Gastrocnemius medialis (tissue), 4 donors: ENCODE data around the gene EGLN2. TPM values are rescaled to one million over a fixed set of nuclear protein-coding genes. Genes with fewer than 3 reads are reported as not detected.
A peak's percentile ranks its signal among the peaks of the same experiment; 100 is the strongest.

ENCODE experiments used
- ATAC-seq, 2 donors: fragments of 150-250 bp; one replicate each; pipeline ENCODE4 v1.9.1; 2016
- DNase-seq, 2 donors: peaks; one replicate each; pipeline ENCODE4 v3.0.0-alpha.2; 2019
- H3K27ac ChIP-seq, 4 donors: fragments of 200-600 bp; sonication (generic); 1 replicate in 1 of 4; 2 replicates in 3 of 4; pipeline ENCODE4 v1.5.1; 2016 to 2018; ENCODE audit warnings: mild to moderate bottlenecking in 2 of 4, moderate library complexity in 1 of 4
- H3K27me3 ChIP-seq, 3 donors: fragments of 200-600 bp; sonication (generic) in 2 of 3; 1 replicate in 1 of 3; 2 replicates in 2 of 3; pipeline versions ENCODE4 v1.5.1 to v1.6.0; 2016 to 2019; ENCODE audit warnings: mild to moderate bottlenecking in 1 of 3, moderate library complexity in 1 of 3
- H3K36me3 ChIP-seq, 2 donors: fragments of 200-600 bp; sonication (generic) in 1 of 2; one replicate each; pipeline ENCODE4 v1.5.1; 2017 to 2018
- H3K4me1 ChIP-seq, 2 donors: fragments of 200-600 bp; sonication (generic) in 1 of 2; one replicate each; pipeline ENCODE4 v1.5.1; 2016 to 2017; ENCODE audit warnings: mild to moderate bottlenecking in 2 of 2
- H3K4me3 ChIP-seq, 4 donors: fragments of 200-600 bp; sonication (generic) in 3 of 4; 1 replicate in 1 of 4; 2 replicates in 3 of 4; pipeline ENCODE4 v1.5.1; 2016 to 2019; ENCODE audit warnings: mild to moderate bottlenecking in 2 of 4
- H3K9me3 ChIP-seq, 3 donors: fragments of 200-600 bp; sonication (generic) in 2 of 3; 1 replicate in 1 of 3; 2 replicates in 2 of 3; pipeline ENCODE4 v1.5.1; 2016 to 2019
- CTCF ChIP-seq, 5 experiments: fragments of 450-650 bp in 3 of 5; fragments of 200-600 bp in 2 of 5; sonication (generic) in 2 of 5; IDR thresholded peaks in 4 of 5; conservative IDR thresholded peaks in 1 of 5; 1 replicate in 4 of 5; 2 replicates in 1 of 5; pipeline ENCODE4 v1.5.1; 2016 to 2019; ENCODE audit warnings: antibody characterized with exemption in 5 of 5, mild to moderate bottlenecking in 3 of 5, moderate library complexity in 3 of 5
- POLR2A ChIP-seq, 2 donors: fragments of 450-650 bp; IDR thresholded peaks; one replicate each; pipeline ENCODE4 v1.6.1; 2017; ENCODE audit warnings: antibody characterized with exemption in 2 of 2, mild to moderate bottlenecking in 2 of 2, moderate library complexity in 2 of 2
- in situ Hi-C, 4 donors: fragments of 200-750 bp; cut with MboI; loops; one replicate each; pipeline versions ENCODE4 v1.15.0 to v1.8.0; 2017; ENCODE audit warnings: low sequenced_read_pairs in 4 of 4
- intact Hi-C: fragments of 100-400 bp; cut with DNase I; formaldehyde crosslinking; loops from one replicate; pipeline ENCODE4 v1.15.1; 2023; ENCODE audit warnings: low total_unique reads
- total RNA-seq, 4 donors: library from RNA; depleted of rRNA; stranded (reverse); fragments of >200 nt; gene quantifications; one replicate each; pipeline versions ENCODE4 v1.1.0 to v1.2.3, GENCODE V29; 2016

The EGLN2 gene
- total RNA-seq, 4 donors from 2014 or later = 42.7 to 56.6 (median 47.9) TPM

- in situ Hi-C loops (no loop called here), intact Hi-C loops (no loop called here)
- peaks cover 7 to 14% of the 10 kb centered on the region in 2 donors for H3K4me1 ChIP-seq
- no peak for TF ChIP-seq POLR2A (IDR thresholded peaks at IDR 0.05)
- TF ChIP-seq CTCF (IDR thresholded peaks at IDR 0.05 in 4 of 5, conservative IDR thresholded peaks at IDR 0.05 in 1 of 5) = no peak
- no peaks in the 10 kb centered on the region for H3K27me3 ChIP-seq
- no peaks in the 10 kb centered on the region for H3K9me3 ChIP-seq
- peak overlapping the region; percentile 93 to 99 (median 98) for H3K27ac ChIP-seq
- peak overlapping the region; percentile 73 to 93 (median 84) for H3K4me3 ChIP-seq
- ATAC-seq (no peak), DNase-seq (no peak)
- H3K36me3 ChIP-seq = no peaks in the 10 kb centered on the region
These were observed 21.4 kb upstream of the EGLN2 start for GRCh38 chr19:40777645-40777936.

GRCh38 chr19:40777937-40778705 lies 20.9 kb upstream of the EGLN2 start, which contains the start of gene RAB4B:
Gene RAB4B, plus strand, starts transcription at chr19:40778247. Its CDS starts 129 bp downstream, at chr19:40778376.
- in situ Hi-C loops = no loop called here
- Histone ChIP-seq H3K27ac (peak within 1 kb of the TSS; percentile 93 to 99 (median 98)), H3K9me3 (no peaks in the 10 kb centered on the region), H3K27me3 (no peaks in the 10 kb centered on the region), H3K36me3 (no peaks in the 10 kb centered on the region), H3K4me1 (peaks cover 7 to 14% of the 10 kb centered on the region in 2 donors), H3K4me3 (peak within 1 kb of the TSS; percentile 79 to 93 (median 89))
- DNase-seq (peak; percentile 100), ATAC-seq (peak; percentile 92)
- peak; percentile 76 to 81 for TF ChIP-seq POLR2A (IDR thresholded peaks at IDR 0.05)
- TF ChIP-seq CTCF (IDR thresholded peaks at IDR 0.05 in 4 of 5, conservative IDR thresholded peaks at IDR 0.05 in 1 of 5) = peak in 2 of 5 experiments; percentile 25 to 27
- intact Hi-C loops = loop anchor here (1.0 kb wide), 4 partner anchors 20 to 63 kb away; partner anchors contain the start of gene SNRPA

GRCh38 chr19:40778706-40779284 lies 20.2 kb upstream of the EGLN2 start:
- H3K4me1 ChIP-seq = peaks cover 7 to 14% of the 10 kb centered on the region in 2 donors
- H3K4me3 ChIP-seq = peak overlapping the region; percentile 79 to 93 (median 89)
- no peak for DNase-seq
- in situ Hi-C loops (no loop called here), intact Hi-C loops (loop anchor here (1.0 kb wide), 4 partner anchors 20 to 63 kb away; partner anchors contain the start of gene SNRPA)
- TF ChIP-seq CTCF (IDR thresholded peaks at IDR 0.05 in 4 of 5, conservative IDR thresholded peaks at IDR 0.05 in 1 of 5) (no peak), POLR2A (IDR thresholded peaks at IDR 0.05) (no peak)
- no peaks in the 10 kb centered on the region for H3K36me3 ChIP-seq
- H3K27me3 ChIP-seq = no peaks in the 10 kb centered on the region
- H3K9me3 ChIP-seq = no peaks in the 10 kb centered on the region
- no peak for ATAC-seq
- peak overlapping the region; percentile 93 to 99 (median 98) for H3K27ac ChIP-seq

GRCh38 chr19:40780582-40780981 lies 18.4 kb upstream of the EGLN2 start:
- H3K4me1 ChIP-seq = peaks cover 7 to 14% of the 10 kb centered on the region in 2 donors
- H3K36me3 ChIP-seq = no peaks in the 10 kb centered on the region
- H3K9me3 ChIP-seq = no peaks in the 10 kb centered on the region
- no peak for ATAC-seq
- no peaks in the 10 kb centered on the region for H3K27me3 ChIP-seq
- intact Hi-C loops (no loop called here), in situ Hi-C loops (no loop called here)
- H3K4me3 ChIP-seq = no peak overlapping the region
- DNase-seq = no peak
- H3K27ac ChIP-seq = no peak overlapping the region
- TF ChIP-seq CTCF (IDR thresholded peaks at IDR 0.05 in 4 of 5, conservative IDR thresholded peaks at IDR 0.05 in 1 of 5) (no peak), POLR2A (IDR thresholded peaks at IDR 0.05) (no peak)
